Measurements from ENCODE around the gene SHKBP1.

The SHKBP1 gene

DNA sequence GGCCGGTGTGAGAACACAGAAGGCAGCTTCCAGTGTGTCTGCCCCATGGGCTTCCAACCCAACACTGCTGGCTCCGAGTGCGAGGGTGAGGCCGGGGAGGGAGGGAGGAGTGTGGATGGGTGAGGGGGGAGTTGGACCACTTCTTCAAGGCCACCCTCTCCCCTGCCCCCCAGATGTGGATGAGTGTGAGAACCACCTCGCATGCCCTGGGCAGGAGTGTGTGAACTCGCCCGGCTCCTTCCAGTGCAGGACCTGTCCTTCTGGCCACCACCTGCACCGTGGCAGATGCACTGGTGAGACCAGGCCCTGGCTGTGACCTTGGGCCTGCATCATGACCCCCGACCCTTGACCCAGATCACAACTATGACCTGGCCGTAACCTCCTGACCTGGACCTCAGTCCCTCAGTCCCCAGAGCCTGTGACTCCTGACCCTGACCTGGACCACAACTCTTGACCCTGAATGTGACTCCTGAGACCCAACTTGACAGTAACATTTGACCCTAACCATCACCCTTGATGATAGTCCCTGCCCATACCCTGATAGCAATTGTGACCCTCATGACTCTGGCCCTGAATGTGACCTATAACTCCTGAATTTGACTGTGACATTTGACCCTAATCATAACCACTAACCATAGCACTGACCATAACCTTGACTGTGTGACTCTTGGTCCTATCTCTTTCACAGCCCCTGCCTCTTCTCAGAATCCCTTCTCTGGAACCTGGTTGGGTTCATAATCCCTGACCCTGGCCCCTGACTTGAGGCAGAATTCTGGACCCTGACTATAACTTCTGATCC, 35.4 kb downstream of the SHKBP1 start:
- H2AFZ ChIP-seq (ENCODE audit: low read depth, low read length): no peak overlapping the region

GRCh38 chr19:40612831-40613689, 36.4 kb downstream of the SHKBP1 start:
- Histone ChIP-seq H3K36me3 (ENCODE audit: control insufficient read depth in 1 of 2, insufficient read depth in 2 of 2, low read depth in 1 of 2, low read length in 2 of 2) (peaks cover 0 to 5% of the 10 kb centered on the region in 2 experiments), H3K23ac (ENCODE audit: low read length in 2 of 2) (peak overlapping the region in 1 of 2 experiments; percentile 34), H3K9ac (ENCODE audit: low read length) (peak overlapping the region; percentile 90), H3K4me2 (ENCODE audit: low read length, poor library complexity, severe bottlenecking) (peak overlapping the region; percentile 17), H3K27me3 (ENCODE audit: control insufficient read depth in 1 of 2, insufficient read depth in 1 of 2, low read length in 2 of 2) (peaks cover 8 to 9% of the 10 kb centered on the region in 2 experiments), H2BK15ac (ENCODE audit: low read depth, poor library complexity, severe bottlenecking) (peak overlapping the region; percentile 98), H3K4ac (ENCODE audit: low read depth in 1 of 2, low read length in 2 of 2) (peak overlapping the region; percentile 19 to 53), H2BK12ac (ENCODE audit: low read length in 2 of 2) (peak overlapping the region; percentile 52 to 73), H3K27ac (ENCODE audit: low read length, poor library complexity, severe bottlenecking) (peak overlapping the region; percentile 69), H3K14ac (ENCODE audit: low read length in 2 of 2) (no peak overlapping the region), H2BK5ac (ENCODE audit: low read depth, low read length, poor library complexity, severe bottlenecking) (no peak overlapping the region), H2AK5ac (ENCODE audit: low read length, severe bottlenecking) (no peak overlapping the region), H3K9me3 (ENCODE audit: control insufficient read depth, low read length) (no peaks in the 10 kb centered on the region), H4K91ac (ENCODE audit: low read length) (peak overlapping the region; percentile 80), H4K8ac (ENCODE audit: low read length) (peak overlapping the region; percentile 95), H3K79me1 (replicated peaks; ENCODE audit: low read length, poor library complexity, severe bottlenecking) (peaks cover 3% of the 10 kb centered on the region), H3K4me1 (ENCODE audit: control insufficient read depth, insufficient read depth, low read depth, low read length) (peaks cover 22% of the 10 kb centered on the region), H3K4me3 (ENCODE audit: insufficient read depth in 1 of 2, low read depth in 1 of 2, low read length in 2 of 2) (peak overlapping the region; percentile 71 to 93), H2BK120ac (ENCODE audit: low read depth, low read length) (peak overlapping the region; percentile 15), H2AFZ (ENCODE audit: low read depth, low read length) (no peak overlapping the region), H3K18ac (ENCODE audit: low read depth in 1 of 2, low read length in 2 of 2) (peak overlapping the region; percentile 92)
- 22% methylated on average over 50 of the region's 50 CpGs for WGBS
- DNase-seq: peak; percentile 66

More for the DNA sequence above, 35.4 kb downstream of the SHKBP1 start:
- Histone ChIP-seq H2BK12ac (ENCODE audit: low read length in 2 of 2) (no peak overlapping the region), H2AK5ac (ENCODE audit: low read length, severe bottlenecking) (no peak overlapping the region), H3K4me1 (ENCODE audit: control insufficient read depth, insufficient read depth, low read depth, low read length) (peaks cover 22% of the 10 kb centered on the region), H3K23ac (ENCODE audit: low read length in 2 of 2) (no peak overlapping the region), H3K18ac (ENCODE audit: low read depth in 1 of 2, low read length in 2 of 2) (no peak overlapping the region), H2BK15ac (ENCODE audit: low read depth, poor library complexity, severe bottlenecking) (no peak overlapping the region), H3K9ac (ENCODE audit: low read length) (no peak overlapping the region), H3K27me3 (ENCODE audit: control insufficient read depth in 1 of 2, insufficient read depth in 1 of 2, low read length in 2 of 2) (peaks cover 8 to 10% of the 10 kb centered on the region in 2 experiments), H3K4me2 (ENCODE audit: low read length, poor library complexity, severe bottlenecking) (no peak overlapping the region), H3K9me3 (ENCODE audit: control insufficient read depth, low read length) (no peaks in the 10 kb centered on the region), H2BK120ac (ENCODE audit: low read depth, low read length) (no peak overlapping the region), H3K79me1 (replicated peaks; ENCODE audit: low read length, poor library complexity, severe bottlenecking) (peaks cover 3% of the 10 kb centered on the region), H4K91ac (ENCODE audit: low read length) (no peak overlapping the region), H3K4ac (ENCODE audit: low read depth in 1 of 2, low read length in 2 of 2) (no peak overlapping the region), H3K14ac (ENCODE audit: low read length in 2 of 2) (no peak overlapping the region), H3K4me3 (ENCODE audit: insufficient read depth in 1 of 2, low read depth in 1 of 2, low read length in 2 of 2) (no peak overlapping the region), H4K8ac (ENCODE audit: low read length) (no peak overlapping the region), H2BK5ac (ENCODE audit: low read depth, low read length, poor library complexity, severe bottlenecking) (no peak overlapping the region), H3K27ac (ENCODE audit: low read length, poor library complexity, severe bottlenecking) (no peak overlapping the region), H3K36me3 (ENCODE audit: control insufficient read depth in 1 of 2, insufficient read depth in 2 of 2, low read depth in 1 of 2, low read length in 2 of 2) (peaks cover 0 to 7% of the 10 kb centered on the region in 2 experiments)
- no peak for DNase-seq
- WGBS: 93% methylated on average over 10 of the region's 10 CpGs

DNA sequence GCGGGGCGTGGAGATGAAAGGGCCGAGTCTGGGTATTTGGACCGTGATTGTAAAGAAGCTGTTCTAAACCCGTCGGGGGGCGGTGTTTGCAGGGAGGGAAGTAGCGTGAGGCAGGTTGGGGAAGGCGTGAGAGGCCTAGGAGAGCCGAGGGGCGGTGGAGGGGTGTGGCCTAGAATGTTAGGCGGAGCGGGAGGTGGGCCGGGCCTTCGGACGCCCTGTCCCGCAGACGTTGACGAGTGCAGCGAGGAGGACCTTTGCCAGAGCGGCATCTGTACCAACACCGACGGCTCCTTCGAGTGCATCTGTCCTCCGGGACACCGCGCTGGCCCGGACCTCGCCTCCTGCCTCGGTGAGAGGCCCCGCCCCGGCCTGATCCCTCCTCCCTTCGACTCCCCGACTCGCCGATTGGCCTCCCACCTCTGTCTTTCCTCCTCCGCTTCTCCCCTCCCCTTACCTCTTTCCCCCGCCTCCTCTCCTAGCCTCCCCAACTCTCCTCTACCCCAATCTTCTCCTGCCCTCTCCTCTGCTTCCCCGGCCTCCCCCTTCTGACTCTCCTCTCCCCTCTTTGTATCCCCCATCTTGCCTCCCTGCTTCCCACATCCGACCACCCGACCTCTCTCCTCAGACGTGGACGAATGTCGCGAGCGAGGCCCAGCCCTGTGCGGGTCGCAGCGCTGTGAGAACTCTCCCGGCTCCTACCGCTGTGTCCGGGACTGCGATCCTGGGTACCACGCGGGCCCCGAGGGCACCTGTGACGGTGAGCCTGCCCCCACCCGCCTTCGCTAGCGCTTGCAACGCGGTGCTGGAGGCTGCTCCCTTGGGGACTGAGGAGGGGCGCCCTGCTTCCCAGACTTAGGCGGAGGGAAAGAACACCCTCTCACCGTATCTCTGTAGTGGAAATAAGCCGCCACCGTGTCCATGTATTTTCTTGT, 37.3 kb downstream of the SHKBP1 start:
- Histone ChIP-seq H3K14ac (ENCODE audit: low read length in 2 of 2) (peak overlapping the region in 1 of 2 experiments; percentile 97), H3K27me3 (ENCODE audit: control insufficient read depth in 1 of 2, insufficient read depth in 1 of 2, low read length in 2 of 2) (peaks cover 5% of the 10 kb centered on the region in 2 experiments), H3K9me3 (ENCODE audit: control insufficient read depth, low read length) (no peaks in the 10 kb centered on the region), H2AFZ (ENCODE audit: low read depth, low read length) (no peak overlapping the region), H3K4me2 (ENCODE audit: low read length, poor library complexity, severe bottlenecking) (peak overlapping the region; percentile 69), H2BK120ac (ENCODE audit: low read depth, low read length) (peak overlapping the region; percentile 89), H3K4me1 (ENCODE audit: control insufficient read depth, insufficient read depth, low read depth, low read length) (peaks cover 22% of the 10 kb centered on the region), H3K36me3 (ENCODE audit: control insufficient read depth in 1 of 2, insufficient read depth in 2 of 2, low read depth in 1 of 2, low read length in 2 of 2) (peaks cover 3 to 5% of the 10 kb centered on the region in 2 experiments), H2BK5ac (ENCODE audit: low read depth, low read length, poor library complexity, severe bottlenecking) (no peak overlapping the region), H4K91ac (ENCODE audit: low read length) (peak overlapping the region; percentile 98), H4K8ac (ENCODE audit: low read length) (peak overlapping the region; percentile 95), H3K18ac (ENCODE audit: low read depth in 1 of 2, low read length in 2 of 2) (peak overlapping the region; percentile 92 to 94), H3K4ac (ENCODE audit: low read depth in 1 of 2, low read length in 2 of 2) (peak overlapping the region; percentile 64 to 97), H3K27ac (ENCODE audit: low read length, poor library complexity, severe bottlenecking) (peak overlapping the region; percentile 69), H3K23ac (ENCODE audit: low read length in 2 of 2) (peak overlapping the region in 1 of 2 experiments; percentile 87), H2BK15ac (ENCODE audit: low read depth, poor library complexity, severe bottlenecking) (peak overlapping the region; percentile 83), H3K79me1 (replicated peaks; ENCODE audit: low read length, poor library complexity, severe bottlenecking) (peaks cover 3% of the 10 kb centered on the region), H2AK5ac (ENCODE audit: low read length, severe bottlenecking) (no peak overlapping the region), H3K4me3 (ENCODE audit: insufficient read depth in 1 of 2, low read depth in 1 of 2, low read length in 2 of 2) (peak overlapping the region; percentile 71 to 93), H2BK12ac (ENCODE audit: low read length in 2 of 2) (peak overlapping the region; percentile 59 to 95), H3K9ac (ENCODE audit: low read length) (peak overlapping the region; percentile 90)
- WGBS: 7% methylated on average over 61 of the region's 67 CpGs
- DNase-seq: peak; percentile 95

Measured in mesenchymal stem cell (in vitro differentiated cells and primary cell).